ENCODE data around the gene SHISA2.

SHISA2 gene

GRCh38 chr13:26017196-26017921, 34.5 kb downstream of the SHISA2 start:
- DNase-seq: no peak

- DNase-seq: no peak
These were observed 35.6 kb downstream of the SHISA2 start for GRCh38 chr13:26016189-26016588.

DNA sequence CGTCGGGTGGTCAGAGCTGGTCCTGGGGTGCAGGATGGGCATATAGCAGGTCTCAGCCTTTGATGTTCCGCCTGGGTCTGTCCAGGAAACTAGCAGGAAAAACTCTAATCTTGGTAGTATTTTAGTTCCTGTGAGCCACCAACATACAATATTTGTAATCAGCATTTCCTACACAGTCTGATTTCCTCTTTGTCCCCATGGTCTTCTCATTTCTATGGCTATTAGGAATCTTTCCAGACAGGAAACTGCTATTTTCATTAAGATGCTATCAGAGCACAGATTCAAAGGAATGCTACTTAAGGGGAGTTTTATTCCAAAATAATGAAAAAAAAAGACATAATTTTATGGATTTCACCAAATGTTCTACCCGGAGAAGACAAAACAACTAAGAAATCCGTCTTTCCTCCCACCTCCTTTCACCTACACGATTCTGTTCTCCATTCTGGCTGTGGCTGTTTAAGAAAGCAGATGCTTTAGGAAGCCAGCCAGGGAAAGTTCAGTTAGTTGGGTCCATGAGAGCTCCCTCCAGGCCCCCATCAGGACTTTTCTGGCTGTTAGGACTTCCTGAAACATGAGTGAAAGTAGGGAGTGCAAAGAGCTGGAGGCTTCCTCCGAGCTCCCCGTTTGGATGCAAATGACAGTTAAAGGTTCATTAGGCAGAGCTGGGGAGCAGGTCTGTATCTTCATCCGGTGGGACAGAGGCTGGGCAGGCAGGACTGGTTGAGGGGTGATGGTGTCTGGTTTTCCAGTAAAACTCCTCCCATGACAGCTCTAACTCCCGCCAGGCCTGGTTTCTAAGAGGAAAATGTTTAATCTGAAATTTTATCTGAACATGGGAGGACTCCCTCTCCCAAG, 36.3 kb downstream of the SHISA2 start:
- no peak for DNase-seq

DNA sequence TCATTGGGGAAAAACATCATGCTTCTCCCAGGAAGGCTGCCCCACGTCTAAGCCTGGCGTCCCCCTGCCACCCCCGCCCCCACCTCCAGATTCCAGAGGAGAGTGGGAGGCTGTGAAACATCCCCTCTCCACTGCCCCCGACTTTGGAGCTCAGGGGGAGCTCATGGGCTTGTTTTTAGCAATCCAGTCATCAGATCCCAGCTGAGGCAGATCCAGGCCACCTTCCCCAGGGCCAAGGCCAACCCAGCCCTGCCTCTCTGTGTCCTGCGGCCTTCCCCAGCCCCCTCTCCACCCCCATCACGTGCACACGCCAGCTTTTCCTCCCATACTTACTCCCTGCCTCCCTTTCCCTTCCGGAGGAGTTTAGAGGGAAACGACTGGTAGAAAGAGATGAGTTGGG, 38.8 kb downstream of the SHISA2 start:
- no peak for DNase-seq

- no peak for DNase-seq
These were observed 39.6 kb downstream of the SHISA2 start for GRCh38 chr13:26011996-26012821.

DNA sequence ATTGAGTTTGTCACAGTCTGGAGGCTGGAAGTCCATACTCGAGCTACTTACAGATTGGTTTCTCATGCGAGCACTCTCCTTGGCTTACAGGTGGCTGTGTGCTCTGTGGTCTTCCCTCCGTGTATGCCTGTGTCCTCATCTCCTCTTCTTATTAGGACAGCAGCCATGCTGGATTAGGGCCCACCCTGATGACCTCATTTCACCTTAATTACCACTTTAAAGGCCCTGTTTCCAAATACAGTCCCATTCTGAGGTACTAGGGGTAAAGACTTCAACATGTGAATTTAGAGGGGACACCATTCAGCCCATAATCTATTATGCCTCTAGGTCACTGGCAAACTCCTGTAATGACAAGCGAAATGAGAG, 40.6 kb downstream of the SHISA2 start:
- DNase-seq: no peak

GRCh38 chr13:26010487-26011207, 41.2 kb downstream of the SHISA2 start:
- DNase-seq: no peak

- DNase-seq: no peak
These were observed 44.3 kb downstream of the SHISA2 start for GRCh38 chr13:26007261-26008125.

All from RPMI8226 (cell line).